Sigmoid colon (tissue), 7 donors: ENCODE results near the gene LCE4A. TPM values are rescaled to one million over a fixed set of nuclear protein-coding genes. Genes with fewer than 3 reads are reported as not detected.

Experiments used
- DNase-seq: peaks from one replicate; pipeline ENCODE4 v3.0.0-alpha.2; 2019
- H3K27ac ChIP-seq, 4 donors: fragments of 200-600 bp; sonication (generic); one replicate each; pipeline ENCODE4 v1.5.1; 2016 to 2019; ENCODE audit warnings: mild to moderate bottlenecking in 1 of 4
- H3K27me3 ChIP-seq, 3 donors: fragments of 200-600 bp; sonication (generic); one replicate each; pipeline ENCODE4 v1.5.1; 2019; ENCODE audit warnings: mild to moderate bottlenecking in 1 of 3
- H3K36me3 ChIP-seq, 4 donors: fragments of 200-600 bp; sonication (generic); one replicate each; pipeline ENCODE4 v1.5.1; 2016 to 2019
- H3K4me1 ChIP-seq, 4 donors: fragments of 200-600 bp; sonication (generic); one replicate each; pipeline ENCODE4 v1.5.1; 2017 to 2019
- H3K4me3 ChIP-seq, 4 donors: fragments of 200-600 bp; sonication (generic); one replicate each; pipeline ENCODE4 v1.5.1; 2017 to 2019; ENCODE audit warnings: mild to moderate bottlenecking in 2 of 4, moderate library complexity in 1 of 4
- H3K9me3 ChIP-seq, 4 donors: fragments of 200-600 bp in 3 of 4; sonication (generic) in 3 of 4; one replicate each; pipeline versions ENCODE4 v1.5.1 to v1.6.1; 2013 to 2019
- EP300 ChIP-seq, 4 donors: sonication (generic); formaldehyde crosslinking; IDR thresholded peaks; one replicate each; pipeline ENCODE4 v1.6.1; 2017; ENCODE audit warnings: antibody characterized with exemption in 4 of 4
- POLR2A ChIP-seq, 2 donors: fragments of 450-650 bp; IDR thresholded peaks; one replicate each; pipeline ENCODE4 v1.6.1; 2016; ENCODE audit warnings: antibody characterized with exemption in 2 of 2, mild to moderate bottlenecking in 2 of 2, moderate library complexity in 2 of 2
- POLR2AphosphoS5 ChIP-seq, 4 donors: sonication (generic); formaldehyde crosslinking; IDR thresholded peaks; one replicate each; pipeline ENCODE4 v1.6.1; 2017; ENCODE audit warnings: antibody characterized with exemption in 4 of 4
- WGBS, 2 donors: extraction: QIAGEN DNeasy Blood & Tissue Kit; methylation state at CpG; one replicate each; pipeline ENCODE4 v1.1.7; 2013; 5-methylcytosine and 5-hydroxymethylcytosine counted together
- intact Hi-C: fragments of 100-400 bp; cut with DNase I; formaldehyde crosslinking; loops from one replicate; pipeline ENCODE4 v1.15.1; 2023
- polyA plus RNA-seq, 3 donors: library from polyadenylated mRNA; stranded (reverse); fragments of 200-250 nt; gene quantifications; one replicate each; pipeline ENCODE4 v1.2.3, GENCODE V29; 2013
- total RNA-seq, 4 donors: library from RNA; depleted of rRNA; stranded (reverse); fragments of >200 nt; gene quantifications; one replicate each; pipeline ENCODE4 v1.1.0, GENCODE V29; 2016
- TF ChIP-seq, protein P1 (sequence below), 4 experiments: fragments of 450-650 bp in 3 of 4; fragments of 200-600 bp in 1 of 4; IDR thresholded peaks; one replicate each; pipeline ENCODE4 v1.5.1; 2016 to 2019; ENCODE audit warnings: antibody characterized with exemption in 4 of 4, mild to moderate bottlenecking in 3 of 4, moderate library complexity in 2 of 4
- donor health status: healthy with polysubstance abuse.
- donor health status: Bipolar disorder and iron deficiency.
- donor health status: healthy.

Gene LCE4A
- total and polyA plus RNA-seq, 7 donors = not detected

DNA sequence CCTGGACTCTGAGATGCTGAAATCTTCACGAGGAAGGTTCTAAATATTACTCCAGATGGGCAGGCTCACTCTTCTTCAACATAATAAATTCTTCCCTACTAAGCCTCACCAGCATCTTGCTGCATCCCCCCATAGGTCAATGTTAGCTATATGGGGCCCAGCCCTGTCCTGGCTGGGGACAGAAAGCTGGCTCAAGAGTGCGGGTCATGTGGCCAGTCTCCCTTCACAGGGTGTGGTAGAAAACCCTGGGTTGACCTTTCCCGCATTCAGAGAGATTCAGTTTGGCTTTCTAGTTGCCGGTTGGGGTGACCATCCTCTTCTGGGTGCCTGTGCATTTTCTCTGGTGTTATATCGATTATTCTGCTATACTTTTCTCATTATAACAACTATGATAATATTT lies 30.0 kb downstream of the LCE4A start:
- H3K27me3 ChIP-seq = no peaks in the 10 kb centered on the region
- no peak overlapping the region for H3K4me3 ChIP-seq
- no peaks in the 10 kb centered on the region for H3K36me3 ChIP-seq
- no peak overlapping the region for H3K27ac ChIP-seq
- WGBS, 2 donors = 72 to 81% methylated on average over 5 of the region's 5 CpGs
- TF ChIP-seq POLR2A (IDR thresholded peaks at IDR 0.05) (no peak), POLR2AphosphoS5 (IDR thresholded peaks at IDR 0.05) (no peak), EP300 (IDR thresholded peaks at IDR 0.05) (no peak)
- TF ChIP-seq, protein P1, sequence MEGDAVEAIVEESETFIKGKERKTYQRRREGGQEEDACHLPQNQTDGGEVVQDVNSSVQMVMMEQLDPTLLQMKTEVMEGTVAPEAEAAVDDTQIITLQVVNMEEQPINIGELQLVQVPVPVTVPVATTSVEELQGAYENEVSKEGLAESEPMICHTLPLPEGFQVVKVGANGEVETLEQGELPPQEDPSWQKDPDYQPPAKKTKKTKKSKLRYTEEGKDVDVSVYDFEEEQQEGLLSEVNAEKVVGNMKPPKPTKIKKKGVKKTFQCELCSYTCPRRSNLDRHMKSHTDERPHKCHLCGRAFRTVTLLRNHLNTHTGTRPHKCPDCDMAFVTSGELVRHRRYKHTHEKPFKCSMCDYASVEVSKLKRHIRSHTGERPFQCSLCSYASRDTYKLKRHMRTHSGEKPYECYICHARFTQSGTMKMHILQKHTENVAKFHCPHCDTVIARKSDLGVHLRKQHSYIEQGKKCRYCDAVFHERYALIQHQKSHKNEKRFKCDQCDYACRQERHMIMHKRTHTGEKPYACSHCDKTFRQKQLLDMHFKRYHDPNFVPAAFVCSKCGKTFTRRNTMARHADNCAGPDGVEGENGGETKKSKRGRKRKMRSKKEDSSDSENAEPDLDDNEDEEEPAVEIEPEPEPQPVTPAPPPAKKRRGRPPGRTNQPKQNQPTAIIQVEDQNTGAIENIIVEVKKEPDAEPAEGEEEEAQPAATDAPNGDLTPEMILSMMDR (IDR thresholded peaks at IDR 0.05) = no peak
- H3K9me3 ChIP-seq = no peaks in the 10 kb centered on the region
- no peaks in the 10 kb centered on the region for H3K4me1 ChIP-seq
- no peak for DNase-seq
- intact Hi-C loops = no loop called here

DNA sequence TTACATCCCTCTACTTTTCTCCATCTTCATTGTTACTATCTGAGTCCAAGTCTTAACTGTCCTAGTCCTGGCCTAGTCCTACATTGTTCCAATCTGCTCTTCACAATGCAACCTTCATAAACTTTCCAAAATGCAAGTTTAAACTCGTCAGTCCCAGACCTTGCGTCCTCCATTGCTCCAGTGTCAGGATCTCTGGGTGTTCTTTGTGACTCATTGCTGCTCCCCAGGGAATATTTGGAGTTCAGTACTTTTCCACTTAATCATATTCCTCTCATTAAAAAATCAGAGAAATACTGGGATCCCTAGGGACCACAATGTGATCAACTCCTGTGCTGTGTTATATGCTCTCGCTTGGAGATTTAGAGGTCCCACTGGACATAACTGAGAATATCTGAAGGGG lies 31.9 kb downstream of the LCE4A start:
- Histone ChIP-seq H3K9me3 (no peaks in the 10 kb centered on the region), H3K27ac (no peak overlapping the region), H3K36me3 (no peaks in the 10 kb centered on the region), H3K4me3 (no peak overlapping the region), H3K4me1 (no peaks in the 10 kb centered on the region), H3K27me3 (no peaks in the 10 kb centered on the region)
- TF ChIP-seq EP300 (IDR thresholded peaks at IDR 0.05) (no peak), POLR2A (IDR thresholded peaks at IDR 0.05) (no peak), POLR2AphosphoS5 (IDR thresholded peaks at IDR 0.05) (no peak)
- TF ChIP-seq, protein P1 (IDR thresholded peaks at IDR 0.05) = no peak
- no peak for DNase-seq
- 80 to 86% methylated on average over 3 of the region's 3 CpGs for WGBS, 2 donors
- intact Hi-C loops = no loop called here

DNA sequence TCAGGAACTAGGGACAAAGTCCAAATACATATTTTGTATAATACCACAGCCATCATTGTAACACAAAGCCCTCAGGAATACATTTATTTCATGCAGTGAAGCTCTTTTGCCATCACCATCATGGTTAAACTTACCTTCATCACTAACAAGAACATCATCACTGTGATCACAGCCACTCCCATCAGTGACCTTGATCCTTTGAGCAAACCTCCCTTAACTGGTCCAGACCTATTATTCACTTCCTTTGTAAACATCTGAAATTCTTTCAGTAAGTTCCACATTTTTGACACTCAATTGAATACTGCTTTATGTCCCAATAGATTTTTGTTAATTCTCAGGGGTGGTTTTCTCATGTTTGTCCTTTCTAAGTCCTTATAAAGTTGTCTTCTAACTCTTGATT lies 33.7 kb downstream of the LCE4A start:
- no peak overlapping the region for H3K4me3 ChIP-seq
- H3K4me1 ChIP-seq = no peaks in the 10 kb centered on the region
- H3K36me3 ChIP-seq = no peaks in the 10 kb centered on the region
- H3K9me3 ChIP-seq = no peaks in the 10 kb centered on the region
- no peaks in the 10 kb centered on the region for H3K27me3 ChIP-seq
- TF ChIP-seq EP300 (IDR thresholded peaks at IDR 0.05) (no peak), POLR2AphosphoS5 (IDR thresholded peaks at IDR 0.05) (no peak)
- intact Hi-C loops = no loop called here
- no peak for DNase-seq
- H3K27ac ChIP-seq = no peak overlapping the region

DNA sequence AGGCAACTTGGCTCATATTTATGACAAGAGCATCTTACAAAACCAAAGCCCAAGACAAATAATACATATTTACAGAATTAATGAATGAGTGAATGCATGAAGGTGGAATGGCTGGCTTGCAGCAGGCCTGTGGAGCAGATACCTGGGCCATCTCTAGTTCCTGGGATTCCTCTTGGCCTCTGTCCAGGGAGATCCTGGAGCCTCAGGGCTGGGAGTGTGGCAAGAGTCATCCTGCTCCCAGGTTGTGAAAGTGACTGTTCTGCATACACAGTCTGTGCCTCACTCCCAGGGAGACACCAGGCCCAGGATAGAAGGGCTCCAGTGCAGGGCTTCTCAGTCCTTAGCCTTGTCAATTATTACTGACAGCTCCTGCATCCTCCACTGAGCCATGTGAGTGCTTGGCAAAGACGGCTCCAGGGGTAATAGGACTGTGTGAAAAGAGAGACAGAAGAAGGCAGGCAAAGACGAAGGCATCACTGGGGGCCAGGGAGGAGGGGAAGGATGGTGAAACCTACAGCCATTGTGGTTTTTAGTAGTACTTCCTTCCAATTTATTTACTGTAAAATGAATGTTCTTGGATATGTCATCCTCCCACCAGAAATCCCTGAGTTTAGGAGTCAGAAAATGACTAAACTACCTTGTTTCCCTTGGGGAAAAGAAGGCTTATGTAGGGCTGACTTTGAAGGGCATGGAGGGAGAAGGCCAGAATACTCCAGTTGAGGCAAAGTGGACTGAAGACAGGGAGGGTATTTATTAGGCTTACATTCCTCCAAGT lies 35.6 kb downstream of the LCE4A start:
- WGBS, 2 donors = 65 to 70% methylated on average over 2 of the region's 2 CpGs
- Histone ChIP-seq H3K36me3 (no peaks in the 10 kb centered on the region), H3K4me3 (no peak overlapping the region), H3K27me3 (no peaks in the 10 kb centered on the region), H3K9me3 (no peaks in the 10 kb centered on the region), H3K4me1 (no peaks in the 10 kb centered on the region), H3K27ac (no peak overlapping the region)
- TF ChIP-seq POLR2AphosphoS5 (IDR thresholded peaks at IDR 0.05) = no peak
- TF ChIP-seq, protein P1 (IDR thresholded peaks at IDR 0.05) = no peak
- no peak for TF ChIP-seq EP300 (IDR thresholded peaks at IDR 0.05)
- no peak for TF ChIP-seq POLR2A (IDR thresholded peaks at IDR 0.05)
- intact Hi-C loops = no loop called here
- no peak for DNase-seq

DNA sequence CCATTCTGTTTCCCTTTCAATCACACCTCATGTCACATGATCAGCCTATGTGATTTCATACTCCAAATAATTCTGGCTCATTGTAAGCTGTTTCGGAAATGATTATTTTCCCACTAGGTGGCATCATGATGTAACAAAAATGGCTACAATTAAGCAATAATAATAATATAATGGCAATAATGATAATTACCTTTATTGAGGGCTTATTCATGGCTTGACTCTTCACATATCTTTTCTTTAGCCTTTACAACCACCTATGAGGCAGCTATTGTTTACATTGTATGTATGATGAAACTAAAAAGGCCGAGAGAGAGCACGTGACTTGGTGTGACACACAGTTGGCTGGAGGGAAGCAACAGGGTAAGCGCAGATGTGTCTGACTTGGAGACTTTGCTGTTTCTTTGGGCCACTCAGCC lies 37.3 kb downstream of the LCE4A start:
- H3K36me3 ChIP-seq = no peaks in the 10 kb centered on the region
- TF ChIP-seq POLR2A (IDR thresholded peaks at IDR 0.05) (no peak), EP300 (IDR thresholded peaks at IDR 0.05) (no peak), POLR2AphosphoS5 (IDR thresholded peaks at IDR 0.05) (no peak)
- TF ChIP-seq, protein P1 (IDR thresholded peaks at IDR 0.05) = no peak
- intact Hi-C loops = no loop called here
- H3K27me3 ChIP-seq = no peaks in the 10 kb centered on the region
- H3K9me3 ChIP-seq = no peaks in the 10 kb centered on the region
- WGBS, 2 donors = 36 to 65% methylated on average over 4 of the region's 4 CpGs
- no peak for DNase-seq
- H3K4me3 ChIP-seq = no peak overlapping the region
- H3K27ac ChIP-seq = no peak overlapping the region
- no peaks in the 10 kb centered on the region for H3K4me1 ChIP-seq
